ENCODE results near the gene RAB11A. TPM values are rescaled to one million over a fixed set of nuclear protein-coding genes. Genes with fewer than 3 reads are reported as not detected.
A peak's percentile ranks its signal among the peaks of the same experiment; 100 is the strongest.

RAB11A gene
- total and polyA plus RNA-seq, 7 donors: 89.5 to 152 (median 115) TPM

- no peak for DNase-seq
- 83 to 92% (median 89%) methylated on average over 8 of the region's 8 CpGs for WGBS, 3 donors
- ATAC-seq: no peak
- intact Hi-C loops (cut with DNase I): loop anchor here (5.0 to 10.0 kb wide), 3 partner anchors 272 to 370 kb away; no protein-coding TSS in a partner anchor
- Histone ChIP-seq H3K36me3 (ENCODE audit: insufficient read depth in 1 of 2, low read depth in 1 of 2) (peaks cover 0 to 12% of the 10 kb centered on the region in 2 donors), H3K4me1 (no peaks in the 10 kb centered on the region), H3K9me3 (no peaks in the 10 kb centered on the region), H3K27ac (no peak overlapping the region), H3K27me3 (ENCODE audit: insufficient read depth in 3 of 3, low read length in 2 of 3) (no peaks in the 10 kb centered on the region), H3K4me3 (no peak overlapping the region)
- TF ChIP-seq CTCF (IDR thresholded peaks at IDR 0.05): no peak
These were observed 46.0 kb downstream of the RAB11A start for GRCh38 chr15:65914981-65915925.

- no peak overlapping the region for H3K27ac ChIP-seq
- ATAC-seq: peak in 2 of 4 donors; percentile 16 to 22
- no peaks in the 10 kb centered on the region for H3K4me1 ChIP-seq
- DNase-seq: no peak
- intact Hi-C loops (cut with DNase I): loop anchor here (5.0 to 10.0 kb wide), 3 partner anchors 271 to 369 kb away; no protein-coding TSS in a partner anchor
- no peaks in the 10 kb centered on the region for H3K9me3 ChIP-seq
- peaks cover 0 to 4% of the 10 kb centered on the region in 2 donors for H3K36me3 ChIP-seq (ENCODE audit: insufficient read depth in 1 of 2, low read depth in 1 of 2)
- no peaks in the 10 kb centered on the region for H3K27me3 ChIP-seq (ENCODE audit: insufficient read depth in 3 of 3, low read length in 2 of 3)
- 44 to 81% (median 67%) methylated on average over 7 of the region's 7 CpGs for WGBS, 3 donors
- H3K4me3 ChIP-seq: no peak overlapping the region
- TF ChIP-seq CTCF (IDR thresholded peaks at IDR 0.05): no peak
These were observed 46.9 kb downstream of the RAB11A start for GRCh38 chr15:65916041-65916663.

- Histone ChIP-seq H3K27ac (no peak overlapping the region), H3K4me3 (no peak overlapping the region), H3K27me3 (ENCODE audit: insufficient read depth in 3 of 3, low read length in 2 of 3) (no peaks in the 10 kb centered on the region), H3K4me1 (no peaks in the 10 kb centered on the region), H3K36me3 (ENCODE audit: insufficient read depth in 1 of 2, low read depth in 1 of 2) (no peaks in the 10 kb centered on the region), H3K9me3 (no peaks in the 10 kb centered on the region)
- peak; percentile 54 for TF ChIP-seq CTCF (IDR thresholded peaks at IDR 0.05)
- intact Hi-C loops (cut with DNase I): loop anchor here (5.0 to 10.0 kb wide), 3 partner anchors 270 to 368 kb away; no protein-coding TSS in a partner anchor
- 21 to 33% (median 30%) methylated on average over 16 of the region's 16 CpGs for WGBS, 3 donors
- ATAC-seq: peak; percentile 76 to 90 (median 84)
- DNase-seq: peak; percentile 49 to 64
These were observed 47.5 kb downstream of the RAB11A start for GRCh38 chr15:65916664-65917406.

GRCh38 chr15:65917407-65917756 lies 48.1 kb downstream of the RAB11A start:
- TF ChIP-seq CTCF (IDR thresholded peaks at IDR 0.05): no peak
- Histone ChIP-seq H3K36me3 (ENCODE audit: insufficient read depth in 1 of 2, low read depth in 1 of 2) (no peaks in the 10 kb centered on the region), H3K4me1 (no peaks in the 10 kb centered on the region), H3K27ac (no peak overlapping the region), H3K4me3 (no peak overlapping the region), H3K9me3 (no peaks in the 10 kb centered on the region), H3K27me3 (ENCODE audit: insufficient read depth in 3 of 3, low read length in 2 of 3) (no peaks in the 10 kb centered on the region)
- no peak for ATAC-seq
- WGBS, 3 donors: 81 to 87% (median 86%) methylated on average over 3 of the region's 3 CpGs
- DNase-seq: no peak
- intact Hi-C loops (cut with DNase I): loop anchor here (5.0 to 10.0 kb wide), 3 partner anchors 270 to 367 kb away; no protein-coding TSS in a partner anchor
